ENCODE measurements around the gene ANKRD6.

Gene ANKRD6

GRCh38 chr6:89657445-89658158 lies 224.7 kb downstream of the ANKRD6 start:
- no peak for DNase-seq (ENCODE audit: low read depth in 2 of 2)

GRCh38 chr6:89660981-89661380 lies 228.0 kb downstream of the ANKRD6 start:
- DNase-seq (ENCODE audit: low read depth in 2 of 2) = no peak

- no peak for DNase-seq (ENCODE audit: low read depth in 2 of 2)
Measured at GRCh38 chr6:89661559-89661958, 228.6 kb downstream of the ANKRD6 start.

GRCh38 chr6:89662659-89663223 lies 229.8 kb downstream of the ANKRD6 start:
- no peak for DNase-seq (ENCODE audit: low read depth in 2 of 2)

- DNase-seq (ENCODE audit: low read depth in 2 of 2) = no peak
Measured at GRCh38 chr6:89667872-89668556, 235.1 kb downstream of the ANKRD6 start.

GRCh38 chr6:89669002-89669401 lies 236.1 kb downstream of the ANKRD6 start:
- DNase-seq (ENCODE audit: low read depth in 2 of 2) = no peak

GRCh38 chr6:89670935-89671565 lies 238.1 kb downstream of the ANKRD6 start:
- no peak for DNase-seq (ENCODE audit: low read depth in 2 of 2)

- no peak for DNase-seq (ENCODE audit: low read depth in 2 of 2)
Measured at GRCh38 chr6:89675949-89676748, 243.2 kb downstream of the ANKRD6 start.

- DNase-seq (ENCODE audit: low read depth in 2 of 2) = no peak
Measured at GRCh38 chr6:89678531-89678930, 245.6 kb downstream of the ANKRD6 start.

- DNase-seq (ENCODE audit: low read depth in 2 of 2) = no peak
Measured at GRCh38 chr6:89679215-89680120, 246.5 kb downstream of the ANKRD6 start.

GRCh38 chr6:89680150-89680549 lies 247.2 kb downstream of the ANKRD6 start:
- no peak for DNase-seq (ENCODE audit: low read depth in 2 of 2)

GRCh38 chr6:89680551-89680950 lies 247.6 kb downstream of the ANKRD6 start:
- no peak for DNase-seq (ENCODE audit: low read depth in 2 of 2)

GRCh38 chr6:89681983-89682564 lies 249.1 kb downstream of the ANKRD6 start:
- no peak for DNase-seq (ENCODE audit: low read depth in 2 of 2)

- DNase-seq (ENCODE audit: low read depth in 2 of 2) = no peak
Measured at GRCh38 chr6:89682991-89683390, 250.0 kb downstream of the ANKRD6 start.

All from stimulated activated CD4-positive, alpha-beta T cell treated with anti-CD3 and anti-CD28 coated beads, Interleukin-12 subunit alpha, Interleukin-12 subunit beta, amount 100 ng/mL, for 24 hours (primary cell).